A549 (cell line): ENCODE data around the gene ADGRG1. TPM values are rescaled to one million over a fixed set of nuclear protein-coding genes. Genes with fewer than 3 reads are reported as not detected.

Source experiments
- ATAC-seq, 2 experiments: fragments of 200-7000 bp in 1 of 2; fragments of >200 bp in 1 of 2; cut with Nextera tagmentation in 1 of 2; cut with Tn5 transposase in 1 of 2; 3 replicates each; pipeline versions ENCODE4 v1.8.0 to v1.9.1; 2018 to 2020; ENCODE audit warnings: mild to moderate bottlenecking in 1 of 2, moderate library complexity in 1 of 2
- CTCF ChIA-PET: fragments of 300-600 bp; sonication (Branson Sonifier 250); formaldehyde crosslinking; extraction: SDS; loops from one replicate; lab custom pipeline; 2021; ENCODE audit warnings: antibody characterized with exemption, inconsistent platforms; lab: Yijun Ruan, JAX
- POLR2A ChIA-PET: fragments of 350-600 bp; formaldehyde crosslinking; extraction: SDS; loops from one replicate; lab custom pipeline; 2021; ENCODE audit warnings: antibody characterized with exemption, inconsistent platforms; lab: Yijun Ruan, JAX
- DNase-seq, 2 experiments: peaks; one replicate each; pipeline versions ENCODE4 v3.0.0 to v3.0.0-alpha.2; 2011 to 2016; ENCODE audit warnings: low read depth in 1 of 2, low spot score in 1 of 2
- FAIRE-seq: peaks from 2 replicates; lab custom pipeline; 2011; peaks lifted over from hg19 to GRCh38; lab: Jason Lieb, UNC
- H3K27ac ChIP-seq, 2 experiments: fragments of >200 bp; sonication (Bioruptor Twin); formaldehyde crosslinking; 3 replicates each; pipeline ENCODE4 v1.5.1; 2016 to 2017
- H3K4me1 ChIP-seq: fragments of >200 bp; sonication (Bioruptor Twin); formaldehyde crosslinking; 3 replicates; pipeline ENCODE4 v1.6.1; 2016
- H3K4me2 ChIP-seq: fragments of >200 bp; sonication (Bioruptor Twin); formaldehyde crosslinking; 3 replicates; pipeline ENCODE4 v1.6.1; 2016
- H3K4me3 ChIP-seq: fragments of >200 bp; sonication (Bioruptor Twin); formaldehyde crosslinking; 3 replicates; pipeline ENCODE4 v1.5.1; 2016
- H3K9me3 ChIP-seq: fragments of >200 bp; sonication (Bioruptor Twin); formaldehyde crosslinking; 3 replicates; pipeline ENCODE4 v1.6.1; 2016
- CBX8 ChIP-seq: fragments of 200-600 bp; sonication (generic); IDR thresholded peaks from 2 replicates; pipeline ENCODE4 v1.6.1; 2016
- CHD2 ChIP-seq: fragments of 150-350 bp; IDR thresholded peaks from 2 replicates; pipeline ENCODE4 v1.6.1; 2014; ENCODE audit warnings: low read length; ENCODE audit not compliant: partially characterized antibody
- EHMT2 ChIP-seq: fragments of 200-600 bp; sonication (generic); IDR thresholded peaks from 2 replicates; pipeline ENCODE4 v1.6.1; 2016; ENCODE audit warnings: antibody characterized with exemption, low read depth, mild to moderate bottlenecking, moderate library complexity
- EP300 ChIP-seq, 2 experiments: fragments of >200 bp; sonication (Bioruptor Twin); formaldehyde crosslinking; IDR thresholded peaks; 2 replicates in 1 of 2; 3 replicates in 1 of 2; pipeline ENCODE4 v1.6.1; 2016 to 2017
- HDAC2 ChIP-seq: fragments of 200-600 bp; sonication (generic); IDR thresholded peaks from 2 replicates; pipeline ENCODE4 v1.6.1; 2016
- HES2 ChIP-seq: fragments of >200 bp; sonication (Bioruptor Twin); formaldehyde crosslinking; IDR thresholded peaks from 2 replicates; pipeline ENCODE4 v1.6.1; 2016
- HEYL ChIP-seq: fragments of 250-450 bp; sonication (Bioruptor Pico); IDR thresholded peaks from 2 replicates; pipeline ENCODE4 v1.8.0; 2021; ENCODE audit warnings: mild to moderate bottlenecking, moderate library complexity
- HOXB13 ChIP-seq: fragments of 250-450 bp; sonication (Bioruptor Pico); IDR thresholded peaks from 2 replicates; pipeline ENCODE4 v1.5.0; 2020; ENCODE audit warnings: low read depth, mild to moderate bottlenecking, moderate library complexity
- MAFK ChIP-seq: fragments of 450-650 bp; IDR thresholded peaks from 2 replicates; pipeline ENCODE4 v1.6.1; 2014; ENCODE audit not compliant: partially characterized antibody
- MAZ ChIP-seq: fragments of 150-350 bp; IDR thresholded peaks from 2 replicates; pipeline ENCODE4 v1.6.1; 2014; ENCODE audit warnings: antibody characterized with exemption, low read depth, low read length, borderline replicate concordance
- NPAS2 ChIP-seq: fragments of 250-450 bp; sonication (Bioruptor Pico); IDR thresholded peaks from 2 replicates; pipeline ENCODE4 v1.8.0; 2022; ENCODE audit warnings: mild to moderate bottlenecking, moderate library complexity, borderline replicate concordance
- RCOR1 ChIP-seq: fragments of 150-350 bp; IDR thresholded peaks from 2 replicates; pipeline ENCODE4 v1.6.1; 2014; ENCODE audit warnings: antibody characterized with exemption, low read length, low read depth
- RNF2 ChIP-seq: fragments of 200-600 bp; sonication (generic); IDR thresholded peaks from 2 replicates; pipeline ENCODE4 v1.6.1; 2016; ENCODE audit warnings: low read depth, mild to moderate bottlenecking, antibody characterized with exemption, moderate library complexity, borderline replicate concordance
- SMC3 ChIP-seq: fragments of >200 bp; sonication (Bioruptor Twin); formaldehyde crosslinking; IDR thresholded peaks from 3 replicates; pipeline ENCODE4 v1.6.1; 2018; ENCODE audit warnings: inconsistent platforms
- TFCP2L1 ChIP-seq: fragments of 250-450 bp; sonication (Bioruptor Pico); IDR thresholded peaks from 2 replicates; pipeline ENCODE4 v1.5.0; 2021; ENCODE audit warnings: mild to moderate bottlenecking
- WGBS: methylation state at CpG from one replicate; pipeline ENCODE4 v1.1.6; 2017; ENCODE audit errors: missing lambda C conversion rate; 5-methylcytosine and 5-hydroxymethylcytosine counted together
- polyA plus RNA-seq, 4 experiments: library from polyadenylated mRNA; depleted of rRNA in 3 of 4; stranded (reverse); fragments of >200 nt; fragmentation: RNase III in 1 of 4; extraction: RNeasy Plus Mini Kit Qiagen cat#74134 plus additional on column Dnase treatment in 1 of 4; gene quantifications; 2 replicates in 3 of 4; 3 replicates in 1 of 4; pipeline ENCODE4 v1.2.3, GENCODE V29; 2011 to 2017
- TF ChIP-seq, protein P1 (sequence below): fragments of 450-650 bp; IDR thresholded peaks from 2 replicates; pipeline ENCODE4 v1.6.1; 2014; ENCODE audit warnings: antibody characterized with exemption
- TF ChIP-seq, protein P2 (sequence below): IDR thresholded peaks from 2 replicates; pipeline ENCODE4 v1.6.1; 2012; ENCODE audit warnings: low read depth, borderline replicate concordance

Gene ADGRG1
- polyA plus RNA-seq, 2 of the 4 experiments (the other 2 are of a cell fraction), result 28.3 to 142 TPM

- TF ChIP-seq MAFK, result no peak
- TF ChIP-seq SMC3, result no peak
- no peak for TF ChIP-seq EP300 (IDR thresholded peaks at IDR 0.05)
- TF ChIP-seq, protein P1, sequence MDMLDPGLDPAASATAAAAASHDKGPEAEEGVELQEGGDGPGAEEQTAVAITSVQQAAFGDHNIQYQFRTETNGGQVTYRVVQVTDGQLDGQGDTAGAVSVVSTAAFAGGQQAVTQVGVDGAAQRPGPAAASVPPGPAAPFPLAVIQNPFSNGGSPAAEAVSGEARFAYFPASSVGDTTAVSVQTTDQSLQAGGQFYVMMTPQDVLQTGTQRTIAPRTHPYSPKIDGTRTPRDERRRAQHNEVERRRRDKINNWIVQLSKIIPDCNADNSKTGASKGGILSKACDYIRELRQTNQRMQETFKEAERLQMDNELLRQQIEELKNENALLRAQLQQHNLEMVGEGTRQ, result no peak
- TF ChIP-seq RNF2, result no peak
- TF ChIP-seq TFCP2L1, result no peak
- TF ChIP-seq, protein P2, sequence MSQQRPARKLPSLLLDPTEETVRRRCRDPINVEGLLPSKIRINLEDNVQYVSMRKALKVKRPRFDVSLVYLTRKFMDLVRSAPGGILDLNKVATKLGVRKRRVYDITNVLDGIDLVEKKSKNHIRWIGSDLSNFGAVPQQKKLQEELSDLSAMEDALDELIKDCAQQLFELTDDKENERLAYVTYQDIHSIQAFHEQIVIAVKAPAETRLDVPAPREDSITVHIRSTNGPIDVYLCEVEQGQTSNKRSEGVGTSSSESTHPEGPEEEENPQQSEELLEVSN, result no peak
- peaks cover 58% of the 10 kb centered on the region for H3K4me1 ChIP-seq
- no peak for DNase-seq
- no peak for FAIRE-seq
- peak overlapping the region; percentile 69 to 74 for H3K27ac ChIP-seq
- H3K4me2 ChIP-seq, result peak overlapping the region; percentile 64
- ATAC-seq, result no peak
- no peaks in the 10 kb centered on the region for H3K9me3 ChIP-seq
- no peak overlapping the region for H3K4me3 ChIP-seq
- ChIA-PET POLR2A (interaction anchor here (0.7 to 0.9 kb wide), 2 partner anchors 12 to 17 kb away, joined by 3 read pairs; no protein-coding TSS in a partner anchor), CTCF (interaction anchor here (0.6 to 9.5 kb wide), 11 partner anchors 11 to 37 kb away, joined by 3 to 95 read pairs (median 8); partner anchors contain the start of gene ADGRG1)
- WGBS, result 67% methylated on average over 4 of the region's 4 CpGs
Measured at GRCh38 chr16:57611706-57612105, 16.7 kb upstream of the ADGRG1 start.

- 94% methylated on average over 8 of the region's 8 CpGs for WGBS
- Histone ChIP-seq H3K9me3 (no peaks in the 10 kb centered on the region), H3K4me3 (no peak overlapping the region), H3K4me2 (no peak overlapping the region), H3K4me1 (peaks cover 57% of the 10 kb centered on the region), H3K27ac (peak overlapping the region; percentile 69 to 74; a peak in 5 of 6 replicates)
- no peak for FAIRE-seq
- CTCF ChIA-PET, result interaction anchor here (1.6 to 9.5 kb wide), 6 partner anchors 11 to 36 kb away, joined by 4 to 95 read pairs (median 20); no protein-coding TSS in a partner anchor
- POLR2A ChIA-PET, result no interaction called here
- no peak for DNase-seq
- TF ChIP-seq EP300 (IDR thresholded peaks at IDR 0.05) (no peak), NPAS2 (CRISPR knock-in tag) (no peak), HEYL (CRISPR knock-in tag) (no peak), CHD2 (no peak), HDAC2 (no peak)
- ATAC-seq, result no peak
Measured at GRCh38 chr16:57612494-57612893, 15.9 kb upstream of the ADGRG1 start.

GRCh38 chr16:57613514-57613913 lies 14.9 kb upstream of the ADGRG1 start:
- Histone ChIP-seq H3K9me3 (no peaks in the 10 kb centered on the region), H3K4me3 (no peak overlapping the region), H3K4me1 (peaks cover 57% of the 10 kb centered on the region), H3K27ac (peak overlapping the region; percentile 25 to 98; a peak in 3 of 6 replicates), H3K4me2 (no peak overlapping the region)
- TF ChIP-seq HOXB13 (CRISPR knock-in tag) (no peak), MAZ (no peak), EHMT2 (no peak), CBX8 (no peak), HES2 (no peak)
- no peak for DNase-seq
- 73% methylated on average over 4 of the region's 4 CpGs for WGBS
- ChIA-PET CTCF (interaction anchor here (3.5 to 12.2 kb wide), 3 partner anchors 10 to 34 kb away, joined by 12 to 100 read pairs (median 76); no protein-coding TSS in a partner anchor), POLR2A (no interaction called here)
- ATAC-seq, result no peak
- no peak for FAIRE-seq

- DNase-seq (no peak), ATAC-seq (no peak), FAIRE-seq (no peak)
- H3K27ac ChIP-seq, result peak overlapping the region; percentile 25 to 98; a peak in 5 of 6 replicates
- no peak for TF ChIP-seq RCOR1
- ChIA-PET POLR2A (no interaction called here), CTCF (interaction anchor here (1.1 to 12.2 kb wide), 4 partner anchors 9 to 33 kb away, joined by 3 to 100 read pairs (median 44); no protein-coding TSS in a partner anchor)
- H3K4me1 ChIP-seq, result peaks cover 57% of the 10 kb centered on the region
- no peaks in the 10 kb centered on the region for H3K9me3 ChIP-seq
- no peak overlapping the region for H3K4me2 ChIP-seq
- no peak overlapping the region for H3K4me3 ChIP-seq
- WGBS, result 69% methylated on average over 6 of the region's 6 CpGs
Measured at GRCh38 chr16:57614536-57614935, 13.9 kb upstream of the ADGRG1 start.
